OCI-LY1 (cell line): ENCODE results near the gene ANKRD11.

Source experiments
- H2AFZ ChIP-seq: fragments of 200-600 bp; sonication (generic), shearing (Covaris generic); 2 replicates; pipeline ENCODE4 v1.6.0; 2014; ENCODE audit warnings: antibody characterized with exemption, mild to moderate bottlenecking, low read length
- H3F3A ChIP-seq: fragments of 200-600 bp; sonication (generic), shearing (Covaris generic); 2 replicates; pipeline ENCODE4 v1.6.0; 2014; ENCODE audit warnings: mild to moderate bottlenecking, antibody characterized with exemption, low read length, moderate library complexity; ENCODE audit not compliant: insufficient read depth
- H3K27ac ChIP-seq: fragments of 200-600 bp; sonication (generic); 2 replicates; pipeline ENCODE4 v1.5.1; 2014; ENCODE audit warnings: low read length, mixed run types, mild to moderate bottlenecking, low read depth; ENCODE audit not compliant: poor library complexity, severe bottlenecking
- H3K27me3 ChIP-seq: fragments of 200-600 bp; sonication (generic); 2 replicates; pipeline ENCODE4 v1.6.0; 2014; ENCODE audit warnings: antibody characterized with exemption, mild to moderate bottlenecking, low read length, moderate library complexity; ENCODE audit not compliant: insufficient read depth
- H3K36me3 ChIP-seq: fragments of 200-600 bp; sonication (generic); 2 replicates; pipeline ENCODE4 v1.6.1; 2014; ENCODE audit warnings: mild to moderate bottlenecking, antibody characterized with exemption, low read length, moderate library complexity, mixed read lengths; ENCODE audit not compliant: insufficient read depth
- H3K4me1 ChIP-seq: fragments of 200-600 bp; sonication (generic); 2 replicates; pipeline ENCODE4 v1.5.1; 2014; ENCODE audit warnings: mild to moderate bottlenecking, low read length, moderate library complexity; ENCODE audit not compliant: insufficient read depth, severe bottlenecking
- H3K4me2 ChIP-seq: fragments of 200-600 bp; sonication (generic), shearing (Covaris generic); 2 replicates; pipeline ENCODE4 v1.6.1; 2014; ENCODE audit warnings: low read length
- H3K4me3 ChIP-seq: fragments of 200-600 bp; sonication (generic); 2 replicates; pipeline ENCODE4 v1.5.1; 2014; ENCODE audit warnings: low read length, low read depth, mild to moderate bottlenecking, mixed read lengths; ENCODE audit not compliant: poor library complexity, severe bottlenecking
- H3K79me2 ChIP-seq: fragments of 200-600 bp; shearing (Covaris generic); 2 replicates; pipeline ENCODE4 v1.6.1; 2016; ENCODE audit warnings: mixed run types, low read length, mixed read lengths; ENCODE audit not compliant: insufficient read depth
- H3K9ac ChIP-seq: fragments of 200-600 bp; sonication (generic), shearing (Covaris generic); 2 replicates; pipeline ENCODE4 v1.6.1; 2014; ENCODE audit warnings: mild to moderate bottlenecking, low read length, mixed read lengths
- H3K9me2 ChIP-seq: fragments of 200-600 bp; sonication (generic), shearing (Covaris generic); 2 replicates; pipeline ENCODE4 v1.6.1; 2014; ENCODE audit warnings: low read depth, mild to moderate bottlenecking, low read length, mixed read lengths
- H3K9me3 ChIP-seq: fragments of 200-600 bp; shearing (Covaris generic); 2 replicates; pipeline ENCODE4 v1.6.1; 2014; ENCODE audit warnings: low read length, mixed read lengths
- H4K20me1 ChIP-seq: fragments of 200-600 bp; sonication (generic), shearing (Covaris generic); 2 replicates; pipeline ENCODE4 v1.6.0; 2016; ENCODE audit warnings: mild to moderate bottlenecking, low read length; ENCODE audit not compliant: insufficient read depth
- CTCF ChIP-seq: fragments of 200-600 bp; sonication (generic), shearing (Covaris generic); IDR thresholded peaks from 2 replicates; pipeline ENCODE4 v1.5.1; 2017; ENCODE audit warnings: mild to moderate bottlenecking, antibody characterized with exemption, low read length, moderate library complexity, mixed read lengths
- EZH2 ChIP-seq: fragments of 200-600 bp; sonication (generic), shearing (Covaris generic); IDR thresholded peaks from 2 replicates; pipeline ENCODE4 v1.8.0; 2017; ENCODE audit warnings: borderline replicate concordance, mixed run types, mild to moderate bottlenecking, antibody characterized with exemption, low read length, moderate library complexity, mixed read lengths

The ANKRD11 gene

GRCh38 chr16:89417352-89417751 is 73.0 kb downstream of the ANKRD11 start:
- Histone ChIP-seq H3K9me3 (no peaks in the 10 kb centered on the region), H3F3A (no peaks in the 10 kb centered on the region), H3K4me2 (no peak overlapping the region), H3K9me2 (no peaks in the 10 kb centered on the region), H2AFZ (no peak overlapping the region), H3K9ac (no peak overlapping the region), H3K36me3 (peaks cover 30% of the 10 kb centered on the region), H3K79me2 (peaks cover 90% of the 10 kb centered on the region), H3K27ac (no peak overlapping the region), H3K27me3 (no peaks in the 10 kb centered on the region), H3K4me1 (peaks cover 1% of the 10 kb centered on the region), H3K4me3 (no peak overlapping the region), H4K20me1 (0 out of 2 replicates have a peak, but pooled peaks cover 4% of the 10 kb centered on the region)
- no peak for TF ChIP-seq CTCF
- no peak for TF ChIP-seq EZH2

DNA sequence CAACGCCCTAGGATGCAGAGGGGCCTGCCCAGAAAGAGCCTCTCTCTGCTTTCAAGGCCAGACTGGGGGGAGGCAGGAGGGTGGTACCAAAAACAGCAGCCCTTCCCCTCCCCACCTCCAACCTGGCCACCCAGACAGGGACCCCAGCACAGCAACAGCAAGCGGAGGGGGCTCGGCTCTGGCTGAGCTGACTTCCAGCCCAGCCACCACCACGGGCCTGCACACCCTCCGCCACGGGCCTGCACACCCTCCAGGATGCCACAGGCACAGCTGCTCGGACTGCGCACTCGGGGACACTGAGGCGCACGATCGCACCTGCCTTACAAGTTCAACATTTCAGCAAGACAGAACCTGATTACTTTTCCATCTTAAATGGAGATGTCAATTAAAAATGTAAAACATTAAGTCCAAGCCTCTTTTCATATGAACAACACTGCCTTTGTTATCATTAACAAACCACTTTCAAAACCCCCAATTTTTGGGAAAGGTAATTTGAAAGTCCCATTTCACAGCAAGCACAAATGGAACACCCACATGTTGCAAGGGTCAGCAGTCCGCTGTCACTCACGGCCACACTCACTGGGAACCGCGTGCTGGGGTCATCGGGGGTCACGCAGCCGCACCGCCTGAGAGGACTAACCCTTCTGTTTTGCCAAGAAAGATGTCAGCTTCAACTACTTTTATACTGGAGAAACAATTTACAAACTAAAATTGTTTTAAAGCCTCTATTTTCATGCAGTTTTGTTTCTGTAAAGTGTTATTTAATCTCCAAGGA is 76.4 kb downstream of the ANKRD11 start:
- no peak overlapping the region for H3K4me3 ChIP-seq
- H3K27me3 ChIP-seq, result no peaks in the 10 kb centered on the region
- peaks cover 25% of the 10 kb centered on the region for H3K4me1 ChIP-seq
- no peaks in the 10 kb centered on the region for H3K9me3 ChIP-seq
- no peak overlapping the region for H3K4me2 ChIP-seq
- no peak overlapping the region for H3K27ac ChIP-seq
- TF ChIP-seq EZH2 (no peak), CTCF (no peak)
- peaks cover 93% of the 10 kb centered on the region for H3K79me2 ChIP-seq
- no peaks in the 10 kb centered on the region for H3F3A ChIP-seq
- no peak overlapping the region for H2AFZ ChIP-seq
- H4K20me1 ChIP-seq, result no peaks in the 10 kb centered on the region
- no peaks in the 10 kb centered on the region for H3K9me2 ChIP-seq
- no peak overlapping the region for H3K9ac ChIP-seq
- peaks cover 22% of the 10 kb centered on the region for H3K36me3 ChIP-seq

- H3K36me3 ChIP-seq, result peaks cover 16% of the 10 kb centered on the region
- H2AFZ ChIP-seq, result no peak overlapping the region
- no peak for TF ChIP-seq CTCF
- TF ChIP-seq EZH2, result no peak
- H3K4me2 ChIP-seq, result no peak overlapping the region
- H3F3A ChIP-seq, result no peaks in the 10 kb centered on the region
- H3K27ac ChIP-seq, result no peak overlapping the region
- no peaks in the 10 kb centered on the region for H3K9me2 ChIP-seq
- H3K4me3 ChIP-seq, result no peak overlapping the region
- no peaks in the 10 kb centered on the region for H4K20me1 ChIP-seq
- H3K9ac ChIP-seq, result no peak overlapping the region
- peaks cover 93% of the 10 kb centered on the region for H3K79me2 ChIP-seq
- H3K9me3 ChIP-seq, result no peaks in the 10 kb centered on the region
- H3K4me1 ChIP-seq, result peaks cover 37% of the 10 kb centered on the region
- no peaks in the 10 kb centered on the region for H3K27me3 ChIP-seq
Measured at GRCh38 chr16:89412811-89413210, 77.5 kb downstream of the ANKRD11 start.
